Activated T-helper 2 cell treated with anti-CD3 and anti-CD28 coated beads, Interferon-gamma antibody, Interleukin-2, Interleukin-4, amounts not matched to agents 10 μg/mL and 5 μg/mL and 100 μg/mL, durations not matched to agents 14 hours and 24 hours and 36 hours (primary cell): ENCODE data around the gene USP40. TPM values are rescaled to one million over a fixed set of nuclear protein-coding genes. Genes with fewer than 3 reads are reported as not detected.

Experiments used
- DNase-seq: peaks from one replicate; pipeline ENCODE4 v3.0.0; 2021; ENCODE audit warnings: low spot score
- H3K27ac Mint-ChIP-seq: one replicate; pipeline ENCODE4 v1.8.0; 2021; ENCODE audit warnings: mixed read lengths
- H3K27me3 Mint-ChIP-seq: one replicate; pipeline ENCODE4 v1.8.0; 2021; ENCODE audit warnings: low read depth, mixed read lengths
- H3K36me3 Mint-ChIP-seq: one replicate; pipeline ENCODE4 v1.8.0; 2021; ENCODE audit warnings: low read depth, mixed read lengths
- H3K4me1 Mint-ChIP-seq: one replicate; pipeline ENCODE4 v1.8.0; 2021; ENCODE audit warnings: low read depth, mixed read lengths
- H3K4me3 Mint-ChIP-seq: one replicate; pipeline ENCODE4 v1.8.0; 2021; ENCODE audit warnings: low read depth, mild to moderate bottlenecking, moderate library complexity, mixed read lengths
- H3K9me3 Mint-ChIP-seq: one replicate; pipeline ENCODE4 v1.8.0; 2021; ENCODE audit warnings: mixed read lengths
- intact Hi-C: fragments of 100-400 bp; cut with micrococcal nuclease; formaldehyde crosslinking; loops from one replicate; pipeline ENCODE4 v1.15.1; 2023
- total RNA-seq: library from RNA; stranded (reverse); gene quantifications from 2 replicates; pipeline ENCODE4 v1.2.3, GENCODE V29; 2022

The USP40 gene
- total RNA-seq, 1 donor from 2014 or later: 9.5 TPM

GRCh38 chr2:233487748-233488345 lies 78.7 kb downstream of the USP40 start:
- H3K4me1 Mint-ChIP-seq: no peaks in the 10 kb centered on the region
- H3K9me3 Mint-ChIP-seq: no peaks in the 10 kb centered on the region
- peaks cover 3% of the 10 kb centered on the region for H3K36me3 Mint-ChIP-seq
- intact Hi-C loops: no loop called here
- H3K27ac Mint-ChIP-seq: no peak overlapping the region
- H3K4me3 Mint-ChIP-seq: no peak overlapping the region
- no peak for DNase-seq
- no peaks in the 10 kb centered on the region for H3K27me3 Mint-ChIP-seq

- intact Hi-C loops: no loop called here
- Mint-ChIP-seq H3K4me1 (no peaks in the 10 kb centered on the region), H3K36me3 (peaks cover 3% of the 10 kb centered on the region), H3K27me3 (no peaks in the 10 kb centered on the region), H3K9me3 (no peaks in the 10 kb centered on the region), H3K4me3 (no peak overlapping the region), H3K27ac (no peak overlapping the region)
- DNase-seq: no peak
These were observed 79.6 kb downstream of the USP40 start for GRCh38 chr2:233486778-233487552.

GRCh38 chr2:233486357-233486756 lies 80.2 kb downstream of the USP40 start:
- Mint-ChIP-seq H3K4me1 (no peaks in the 10 kb centered on the region), H3K36me3 (peaks cover 3% of the 10 kb centered on the region), H3K4me3 (no peak overlapping the region), H3K9me3 (no peaks in the 10 kb centered on the region), H3K27me3 (no peaks in the 10 kb centered on the region), H3K27ac (no peak overlapping the region)
- DNase-seq: no peak
- intact Hi-C loops: no loop called here

- no peaks in the 10 kb centered on the region for H3K27me3 Mint-ChIP-seq
- no peaks in the 10 kb centered on the region for H3K4me1 Mint-ChIP-seq
- intact Hi-C loops: no loop called here
- no peak overlapping the region for H3K27ac Mint-ChIP-seq
- H3K4me3 Mint-ChIP-seq: no peak overlapping the region
- DNase-seq: no peak
- peaks cover 3% of the 10 kb centered on the region for H3K36me3 Mint-ChIP-seq
- H3K9me3 Mint-ChIP-seq: no peaks in the 10 kb centered on the region
These were observed 80.9 kb downstream of the USP40 start for GRCh38 chr2:233485726-233486125.

- no peak for DNase-seq
- H3K27me3 Mint-ChIP-seq: no peaks in the 10 kb centered on the region
- H3K36me3 Mint-ChIP-seq: peaks cover 3% of the 10 kb centered on the region
- no peak overlapping the region for H3K27ac Mint-ChIP-seq
- no peaks in the 10 kb centered on the region for H3K9me3 Mint-ChIP-seq
- no peaks in the 10 kb centered on the region for H3K4me1 Mint-ChIP-seq
- intact Hi-C loops: no loop called here
- H3K4me3 Mint-ChIP-seq: no peak overlapping the region
These were observed 84.0 kb downstream of the USP40 start for GRCh38 chr2:233482616-233483015.

- Mint-ChIP-seq H3K27me3 (no peaks in the 10 kb centered on the region), H3K36me3 (peaks cover 3% of the 10 kb centered on the region), H3K9me3 (no peaks in the 10 kb centered on the region), H3K4me3 (no peak overlapping the region), H3K27ac (no peak overlapping the region), H3K4me1 (no peaks in the 10 kb centered on the region)
- intact Hi-C loops: no loop called here
- DNase-seq: no peak
These were observed 85.0 kb downstream of the USP40 start for GRCh38 chr2:233481368-233482142.

GRCh38 chr2:233480490-233481202 lies 85.9 kb downstream of the USP40 start:
- no peak overlapping the region for H3K4me3 Mint-ChIP-seq
- no peaks in the 10 kb centered on the region for H3K4me1 Mint-ChIP-seq
- H3K9me3 Mint-ChIP-seq: no peaks in the 10 kb centered on the region
- H3K36me3 Mint-ChIP-seq: peaks cover 3% of the 10 kb centered on the region
- H3K27me3 Mint-ChIP-seq: no peaks in the 10 kb centered on the region
- intact Hi-C loops: no loop called here
- H3K27ac Mint-ChIP-seq: no peak overlapping the region
- no peak for DNase-seq

GRCh38 chr2:233479616-233480489 lies 86.7 kb downstream of the USP40 start:
- Mint-ChIP-seq H3K9me3 (no peaks in the 10 kb centered on the region), H3K36me3 (no peaks in the 10 kb centered on the region), H3K27ac (no peak overlapping the region), H3K4me1 (no peaks in the 10 kb centered on the region), H3K27me3 (no peaks in the 10 kb centered on the region), H3K4me3 (no peak overlapping the region)
- intact Hi-C loops: no loop called here
- no peak for DNase-seq

GRCh38 chr2:233477548-233478433 lies 88.8 kb downstream of the USP40 start:
- Mint-ChIP-seq H3K4me1 (no peaks in the 10 kb centered on the region), H3K27me3 (no peaks in the 10 kb centered on the region), H3K27ac (no peak overlapping the region), H3K36me3 (peaks cover 1% of the 10 kb centered on the region), H3K9me3 (no peaks in the 10 kb centered on the region), H3K4me3 (no peak overlapping the region)
- DNase-seq: no peak
- intact Hi-C loops: no loop called here

GRCh38 chr2:233476651-233477547 lies 89.7 kb downstream of the USP40 start:
- DNase-seq: no peak
- no peak overlapping the region for H3K27ac Mint-ChIP-seq
- H3K4me1 Mint-ChIP-seq: no peaks in the 10 kb centered on the region
- no peak overlapping the region for H3K4me3 Mint-ChIP-seq
- no peaks in the 10 kb centered on the region for H3K27me3 Mint-ChIP-seq
- no peaks in the 10 kb centered on the region for H3K9me3 Mint-ChIP-seq
- intact Hi-C loops: no loop called here
- peaks cover 8% of the 10 kb centered on the region for H3K36me3 Mint-ChIP-seq

GRCh38 chr2:233476063-233476410 lies 90.5 kb downstream of the USP40 start:
- no peak for DNase-seq
- no peak overlapping the region for H3K4me3 Mint-ChIP-seq
- intact Hi-C loops: no loop called here
- no peaks in the 10 kb centered on the region for H3K27me3 Mint-ChIP-seq
- H3K36me3 Mint-ChIP-seq: peaks cover 9% of the 10 kb centered on the region
- no peak overlapping the region for H3K27ac Mint-ChIP-seq
- H3K4me1 Mint-ChIP-seq: no peaks in the 10 kb centered on the region
- H3K9me3 Mint-ChIP-seq: no peaks in the 10 kb centered on the region
